Endothelial cell of umbilical vein (primary cell): ENCODE data around the gene TRAF3. TPM values are rescaled to one million over a fixed set of nuclear protein-coding genes. Genes with fewer than 3 reads are reported as not detected.

Experiments used
- BruUV-seq: library from RNA; stranded (reverse); fragments of 400-500 nt; replicated peaks from 2 replicates; lab custom pipeline; 2021; lab: Mats Ljungman, UMichigan
- CTCF ChIA-PET: fragments of 300-600, 350-600 bp; sonication (Branson Sonifier 250); formaldehyde crosslinking; loops from one replicate; lab custom pipeline; 2021; ENCODE audit warnings: antibody characterized with exemption, inconsistent platforms; lab: Charles Lee
- POLR2A ChIA-PET: fragments of 300-600, 350-600 bp; sonication (Branson Sonifier 250); formaldehyde crosslinking; loops from one replicate; lab custom pipeline; 2021; ENCODE audit warnings: antibody characterized with exemption, inconsistent platforms; lab: Charles Lee
- DNase-seq: peaks from one replicate; pipeline ENCODE4 v3.0.0-alpha.2; 2011; ENCODE audit warnings: low read depth, low spot score
- FAIRE-seq: peaks from 2 replicates; lab custom pipeline; 2011; peaks lifted over from hg19 to GRCh38; lab: Jason Lieb, UNC
- H2AFZ ChIP-seq: 2 replicates; pipeline ENCODE4 v1.6.0; 2012; ENCODE audit warnings: low read depth, low read length, control low read depth, inconsistent platforms
- H3K27ac ChIP-seq: 2 replicates; pipeline ENCODE4 v1.5.1; 2011; ENCODE audit warnings: low read depth, mild to moderate bottlenecking, control low read depth, low read length, moderate library complexity; ENCODE audit not compliant: insufficient read depth
- H3K27me3 ChIP-seq, 2 experiments: 2 replicates each; pipeline versions ENCODE4 v1.6.0 to v1.6.1; 2011; ENCODE audit warnings: low read length in 2 of 2, mixed read lengths in 1 of 2; ENCODE audit not compliant: control insufficient read depth in 2 of 2, insufficient read depth in 2 of 2
- H3K36me3 ChIP-seq, 2 experiments: 2 replicates in 1 of 2; 3 replicates in 1 of 2; pipeline ENCODE4 v1.5.1; 2011; ENCODE audit warnings: low read length in 2 of 2, mild to moderate bottlenecking in 1 of 2, moderate library complexity in 1 of 2; ENCODE audit not compliant: control insufficient read depth in 2 of 2, insufficient read depth in 2 of 2; ENCODE audit errors: extremely low read depth in 1 of 2
- H3K4me1 ChIP-seq: 3 replicates; pipeline ENCODE4 v1.5.1; 2011; ENCODE audit warnings: mild to moderate bottlenecking, low read length; ENCODE audit not compliant: control insufficient read depth, insufficient read depth; ENCODE audit errors: extremely low read depth
- H3K4me2 ChIP-seq: 2 replicates; pipeline ENCODE4 v1.6.1; 2011; ENCODE audit warnings: low read length, control low read depth, mixed read lengths; ENCODE audit not compliant: insufficient read depth
- H3K4me3 ChIP-seq, 3 experiments: fragments of 200-600 bp in 1 of 3; sonication (generic), shearing (Covaris generic) in 1 of 3; replicated peaks in 1 of 3; 2 replicates each; pipeline ENCODE4 v1.5.1; 2011 to 2016; ENCODE audit warnings: control low read depth in 3 of 3, low read length in 3 of 3, mild to moderate bottlenecking in 2 of 3, inconsistent platforms in 1 of 3, low read depth in 1 of 3, moderate library complexity in 1 of 3; ENCODE audit not compliant: insufficient read depth in 1 of 3
- H3K79me2 ChIP-seq: 2 replicates; pipeline ENCODE4 v1.6.0; 2012; ENCODE audit warnings: low read length, inconsistent platforms; ENCODE audit not compliant: control insufficient read depth, insufficient read depth
- H3K9ac ChIP-seq: replicated peaks from 2 replicates; pipeline ENCODE3; 2011; ENCODE audit warnings: low read length, control low read depth; ENCODE audit not compliant: insufficient read depth; ENCODE audit errors: extremely low read depth
- H3K9me1 ChIP-seq: replicated peaks from 3 replicates; pipeline ENCODE4 v1.6.0; 2011; ENCODE audit warnings: mild to moderate bottlenecking, low read length; ENCODE audit not compliant: control insufficient read depth, insufficient read depth; ENCODE audit errors: extremely low read depth
- H3K9me3 ChIP-seq: replicated peaks from 2 replicates; pipeline ENCODE4 v1.5.1; 2012; ENCODE audit warnings: low read length, inconsistent platforms; ENCODE audit not compliant: control insufficient read depth, insufficient read depth
- H4K20me1 ChIP-seq: replicated peaks from 2 replicates; pipeline ENCODE3; 2011; ENCODE audit warnings: mild to moderate bottlenecking, low read length; ENCODE audit not compliant: control insufficient read depth, insufficient read depth; ENCODE audit errors: extremely low read depth
- GATA2 ChIP-seq: IDR thresholded peaks from 2 replicates; pipeline ENCODE4 v1.7.0; 2011; ENCODE audit warnings: low read depth, mild to moderate bottlenecking, moderate library complexity, mixed read lengths, low read length; ENCODE audit not compliant: insufficient read length, insufficient read depth
- JUN ChIP-seq: IDR thresholded peaks from 2 replicates; pipeline ENCODE4 v1.6.1; 2011; ENCODE audit warnings: borderline replicate concordance, low read depth; ENCODE audit not compliant: insufficient read length, insufficient read depth
- dilution Hi-C: fragments of 300-500 bp; cut with MboI; formaldehyde crosslinking; loops from one replicate; pipeline ENCODE4 v1.15.0; 2019; ENCODE audit warnings: low sequenced_read_pairs; ENCODE audit not compliant: extremely low pct_ligation_motif_present
- intact Hi-C: fragments of 100-400 bp; cut with micrococcal nuclease; formaldehyde crosslinking; loops from one replicate; pipeline ENCODE4 v1.10.0; 2022
- polyA plus RNA-seq, 4 experiments: library from polyadenylated mRNA; depleted of rRNA in 3 of 4; stranded (reverse) in 3 of 4; unstranded in 1 of 4; fragments of >200 nt; gene quantifications; 2 replicates each; pipeline versions ENCODE4 v1.2.1 to v1.2.3, GENCODE V29; 2011 to 2012; ENCODE audit warnings: missing spikeins in 1 of 4
- total RNA-seq: library from RNA; stranded (reverse); gene quantifications from 2 replicates; pipeline ENCODE4 v1.2.3, GENCODE V29; 2021
- TF ChIP-seq, protein P1 (sequence below): IDR thresholded peaks from 2 replicates; pipeline ENCODE4 v1.6.1; 2011; ENCODE audit not compliant: insufficient read depth, insufficient read length
- TF ChIP-seq, protein P2 (sequence below), 2 donors: IDR thresholded peaks; 1 replicate in 1 of 2; 2 replicates in 1 of 2; pipeline ENCODE4 v1.5.1; 2011; ENCODE audit warnings: low read length in 2 of 2, mild to moderate bottlenecking in 2 of 2, moderate library complexity in 2 of 2, control low read depth in 1 of 2, inconsistent platforms in 1 of 2, low read depth in 1 of 2; ENCODE audit not compliant: insufficient read depth in 1 of 2; ENCODE audit errors: extremely low read depth in 1 of 2

The TRAF3 gene
- total and polyA plus RNA-seq, 2 donors (not counting 3 experiments of a cell fraction or from before 2014, with no cell fraction given), result 14.4 to 27.6 TPM

- POLR2A ChIA-PET, result no interaction called here
- DNase-seq, result no peak
- Histone ChIP-seq H4K20me1 (no peaks in the 10 kb centered on the region), H3K9me1 (no peaks in the 10 kb centered on the region), H3K4me3 (no peak overlapping the region), H3K4me2 (no peak overlapping the region), H3K79me2 (no peaks in the 10 kb centered on the region), H3K27ac (no peak overlapping the region), H2AFZ (no peak overlapping the region), H3K9me3 (no peaks in the 10 kb centered on the region), H3K4me1 (no peaks in the 10 kb centered on the region), H3K27me3 (no peaks in the 10 kb centered on the region), H3K36me3 (peaks cover 1 to 5% of the 10 kb centered on the region in 2 experiments), H3K9ac (no peak overlapping the region)
- CTCF ChIA-PET, result no interaction called here
- dilution Hi-C loops, result no loop called here
- BruUV-seq, result no TSS peak
- FAIRE-seq, result no peak
- intact Hi-C loops, result no loop called here
- TF ChIP-seq, protein P1, sequence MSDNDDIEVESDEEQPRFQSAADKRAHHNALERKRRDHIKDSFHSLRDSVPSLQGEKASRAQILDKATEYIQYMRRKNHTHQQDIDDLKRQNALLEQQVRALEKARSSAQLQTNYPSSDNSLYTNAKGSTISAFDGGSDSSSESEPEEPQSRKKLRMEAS, result no peak
- no peak for TF ChIP-seq JUN
- no peak for TF ChIP-seq GATA2
- TF ChIP-seq, protein P2, sequence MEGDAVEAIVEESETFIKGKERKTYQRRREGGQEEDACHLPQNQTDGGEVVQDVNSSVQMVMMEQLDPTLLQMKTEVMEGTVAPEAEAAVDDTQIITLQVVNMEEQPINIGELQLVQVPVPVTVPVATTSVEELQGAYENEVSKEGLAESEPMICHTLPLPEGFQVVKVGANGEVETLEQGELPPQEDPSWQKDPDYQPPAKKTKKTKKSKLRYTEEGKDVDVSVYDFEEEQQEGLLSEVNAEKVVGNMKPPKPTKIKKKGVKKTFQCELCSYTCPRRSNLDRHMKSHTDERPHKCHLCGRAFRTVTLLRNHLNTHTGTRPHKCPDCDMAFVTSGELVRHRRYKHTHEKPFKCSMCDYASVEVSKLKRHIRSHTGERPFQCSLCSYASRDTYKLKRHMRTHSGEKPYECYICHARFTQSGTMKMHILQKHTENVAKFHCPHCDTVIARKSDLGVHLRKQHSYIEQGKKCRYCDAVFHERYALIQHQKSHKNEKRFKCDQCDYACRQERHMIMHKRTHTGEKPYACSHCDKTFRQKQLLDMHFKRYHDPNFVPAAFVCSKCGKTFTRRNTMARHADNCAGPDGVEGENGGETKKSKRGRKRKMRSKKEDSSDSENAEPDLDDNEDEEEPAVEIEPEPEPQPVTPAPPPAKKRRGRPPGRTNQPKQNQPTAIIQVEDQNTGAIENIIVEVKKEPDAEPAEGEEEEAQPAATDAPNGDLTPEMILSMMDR (IDR thresholded peaks at IDR 0.05; ENCODE audit: extremely low read depth in 1 of 2, insufficient read depth in 1 of 2, low read depth in 1 of 2, low read length in 2 of 2), result no peak
These were observed 101.8 kb downstream of the TRAF3 start for GRCh38 chr14:102878970-102879460.
